GM21619 (cell line): ENCODE results near the gene CHST13.

Experiments used
- ATAC-seq: cut with Tn5 transposase; IDR thresholded peaks from one replicate; pipeline ENCODE4 v1.9.1; 2021; ENCODE audit not compliant: unreplicated experiment

The CHST13 gene

GRCh38 chr3:126540342-126540849 is 16.4 kb downstream of the CHST13 start:
- ATAC-seq, result no peak

DNA sequence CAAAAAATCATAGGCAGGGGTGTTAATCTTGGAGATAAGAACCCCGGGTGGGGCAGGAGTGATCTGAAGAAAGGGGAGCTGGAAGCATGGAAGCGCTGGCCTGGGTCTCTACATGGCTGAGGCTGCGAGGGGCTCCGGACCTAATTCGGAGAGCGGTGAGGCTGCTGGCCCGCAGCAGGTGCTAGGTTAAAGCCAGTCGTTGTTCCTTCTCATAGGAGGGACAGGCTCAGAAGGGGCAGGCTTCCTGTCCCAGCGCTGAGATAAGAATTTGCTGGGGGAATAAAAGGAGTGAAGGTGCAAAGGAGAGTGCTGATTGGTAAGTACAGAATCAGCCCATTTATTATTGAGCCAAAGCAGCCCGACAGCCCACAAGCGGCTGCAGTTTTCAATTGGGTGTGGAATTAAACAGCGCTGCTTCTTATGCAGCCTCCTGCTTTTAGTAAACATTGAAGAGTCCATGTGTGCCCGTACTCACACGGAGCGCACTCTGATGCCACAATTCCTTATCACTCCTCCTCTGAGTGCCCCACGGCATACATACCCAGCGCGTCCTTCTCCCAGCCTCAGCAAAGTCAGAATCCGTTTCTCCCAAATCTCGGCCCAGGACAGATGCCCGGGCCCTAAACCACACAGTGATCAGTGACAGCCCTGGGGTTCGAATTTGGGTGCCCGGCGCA is 17.1 kb downstream of the CHST13 start:
- no peak for ATAC-seq

GRCh38 chr3:126541628-126542339 is 17.8 kb downstream of the CHST13 start:
- ATAC-seq, result no peak

DNA sequence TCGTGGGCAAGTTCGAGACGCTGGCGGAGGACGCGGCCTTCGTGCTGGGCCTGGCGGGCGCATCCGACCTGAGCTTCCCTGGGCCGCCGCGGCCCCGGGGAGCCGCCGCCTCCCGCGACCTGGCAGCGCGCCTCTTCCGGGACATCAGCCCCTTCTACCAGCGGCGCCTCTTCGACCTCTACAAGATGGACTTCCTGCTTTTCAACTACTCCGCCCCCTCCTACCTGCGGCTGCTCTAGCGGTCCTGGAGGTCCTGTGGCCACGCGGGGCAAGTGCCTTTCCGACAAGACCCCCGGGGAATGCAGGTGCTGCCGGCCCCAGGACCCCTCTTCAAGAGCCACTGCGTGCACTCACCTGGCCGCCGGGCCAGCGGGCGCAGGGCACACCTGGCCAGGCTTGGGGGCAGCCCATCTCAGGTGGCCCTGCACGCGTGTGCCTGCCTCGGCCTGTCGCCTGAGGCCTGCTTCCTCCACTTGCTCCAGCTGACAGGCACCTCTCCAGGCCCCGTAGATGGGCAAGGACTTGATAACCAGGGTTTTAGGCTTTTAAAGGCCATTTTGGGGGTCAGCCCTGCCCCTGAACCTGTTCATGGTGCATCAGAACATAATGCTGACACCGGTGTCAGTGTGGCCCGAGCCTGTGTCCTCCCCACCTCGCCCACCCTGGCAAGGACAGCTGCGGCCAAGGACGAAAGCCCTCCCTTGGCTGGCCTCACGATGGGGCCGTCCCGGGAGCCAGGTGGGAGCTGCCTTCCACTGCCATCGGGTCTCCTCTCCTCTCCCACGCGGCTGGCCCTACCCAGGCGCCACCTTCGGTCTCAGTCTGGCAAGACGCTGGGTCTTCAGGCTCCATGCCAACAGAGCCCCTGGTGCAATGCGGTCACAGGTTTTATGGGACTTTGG is 18.6 kb downstream of the CHST13 start:
- ATAC-seq, result no peak

DNA sequence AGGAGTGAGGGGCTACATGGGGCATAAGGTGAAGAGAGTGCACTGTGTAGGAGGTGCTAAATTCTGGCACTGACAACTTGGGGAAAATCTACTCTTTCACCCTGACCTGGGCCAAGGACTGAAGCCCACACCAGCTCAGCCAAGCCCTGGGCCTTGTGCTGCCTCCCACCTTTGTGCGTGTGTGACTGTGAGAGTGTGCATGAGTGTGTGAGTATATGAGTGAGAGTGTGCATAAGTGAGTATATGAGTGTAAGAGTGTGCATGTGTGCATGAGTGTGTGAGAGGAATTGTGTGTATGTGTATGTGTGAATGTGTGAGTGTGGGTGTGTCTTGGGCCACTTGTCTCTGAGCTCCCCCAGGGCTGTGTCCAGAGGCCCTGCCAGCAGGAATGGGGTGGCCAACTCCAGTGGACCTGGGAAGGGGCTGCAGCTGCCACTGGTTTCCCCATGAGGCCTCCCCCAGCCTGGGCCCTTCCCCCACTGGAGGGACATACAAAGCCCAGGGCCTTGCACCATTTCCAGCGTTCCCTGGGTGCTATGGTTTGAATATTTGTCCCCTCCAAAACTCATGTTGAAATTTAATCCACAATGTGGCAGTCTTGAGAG is 19.6 kb downstream of the CHST13 start:
- no peak for ATAC-seq

DNA sequence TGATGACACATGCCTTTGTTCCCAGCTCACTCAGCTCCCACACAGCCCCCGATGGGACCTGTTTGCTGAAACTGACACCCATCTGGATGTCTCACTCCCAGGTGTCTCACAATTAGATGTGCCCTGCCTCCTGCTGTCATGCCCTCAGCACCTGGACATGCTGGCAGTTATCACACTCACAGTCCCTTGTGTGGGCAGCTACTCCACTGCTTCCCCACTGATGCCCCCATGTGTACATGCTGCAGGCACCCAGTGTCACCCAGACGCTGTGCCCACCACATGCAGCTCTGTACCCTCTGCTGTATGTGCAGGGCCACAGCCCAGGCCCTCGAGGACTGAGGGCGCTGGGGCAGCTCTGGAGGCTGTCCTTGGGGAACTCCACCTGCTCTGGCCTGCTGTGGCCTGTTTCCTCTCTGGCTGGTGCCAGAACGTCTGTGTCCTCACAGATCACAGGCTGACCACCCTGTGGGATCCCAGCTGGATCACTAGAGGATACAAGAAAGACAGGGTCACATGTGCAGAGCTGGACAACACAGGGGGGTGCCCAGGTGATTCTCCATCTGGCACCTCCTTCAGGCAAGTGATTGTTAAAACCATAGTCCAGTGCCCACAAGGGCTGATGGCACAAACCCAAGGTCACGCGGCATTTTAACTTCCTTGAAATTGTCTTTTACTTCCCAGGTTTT is 20.8 kb downstream of the CHST13 start:
- no peak for ATAC-seq

GRCh38 chr3:126545544-126545943 is 21.6 kb downstream of the CHST13 start:
- ATAC-seq, result no peak

DNA sequence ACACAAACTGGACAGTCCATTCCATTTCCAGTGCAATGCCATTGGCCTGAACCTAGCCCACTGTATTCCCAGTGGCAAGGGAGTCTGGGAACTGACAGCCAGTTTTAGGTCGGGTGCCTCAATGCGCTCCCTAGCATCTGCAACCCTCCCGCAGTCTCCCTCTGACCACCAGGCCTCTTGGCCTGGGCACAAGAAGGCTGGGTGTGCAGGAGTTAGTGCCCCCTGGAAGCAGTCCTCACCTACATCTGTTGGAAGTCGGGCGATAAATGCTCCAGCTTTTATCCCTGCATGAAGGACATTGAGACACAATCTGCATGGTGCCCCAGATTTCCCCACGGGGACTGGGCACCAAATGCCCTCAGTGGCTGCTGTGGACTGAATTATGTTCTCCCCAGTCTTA is 22.1 kb downstream of the CHST13 start:
- ATAC-seq, result no peak

DNA sequence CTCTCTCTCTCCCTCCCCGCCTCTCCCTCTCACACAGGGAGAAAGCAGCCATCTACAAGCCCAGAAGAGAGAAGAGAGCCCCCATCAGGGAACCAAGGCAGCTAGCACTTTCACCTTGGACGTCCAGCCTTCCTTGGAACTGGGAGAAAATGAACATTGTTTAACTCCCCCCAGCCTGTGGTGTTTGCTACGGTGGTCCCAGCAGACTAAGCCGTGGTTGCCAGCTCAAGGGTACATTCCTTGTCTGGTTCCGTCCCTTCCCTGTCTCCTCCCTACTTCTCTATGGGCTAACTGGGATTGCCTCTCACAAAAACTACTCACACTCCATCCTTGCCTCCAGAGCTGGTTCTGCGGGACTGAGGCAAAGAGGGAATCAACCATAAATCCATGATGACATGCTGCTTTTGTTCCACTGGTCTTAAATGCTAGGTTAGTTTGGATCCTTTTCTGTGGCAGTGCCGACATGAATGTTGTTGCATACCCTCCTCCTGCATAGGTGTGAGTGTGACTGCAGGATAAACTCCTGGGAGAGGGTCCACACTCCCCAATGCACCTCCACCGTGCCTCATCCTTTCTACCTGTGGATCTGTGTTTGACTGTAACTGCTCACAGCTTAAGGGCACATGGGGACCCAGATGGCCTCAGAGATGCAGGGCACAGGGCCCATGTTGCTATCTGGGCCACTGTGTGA is 22.7 kb downstream of the CHST13 start:
- ATAC-seq, result no peak

GRCh38 chr3:126547721-126548120 is 23.8 kb downstream of the CHST13 start:
- ATAC-seq, result no peak

- no peak for ATAC-seq
Observed at GRCh38 chr3:126548556-126549466, 24.9 kb downstream of the CHST13 start.

DNA sequence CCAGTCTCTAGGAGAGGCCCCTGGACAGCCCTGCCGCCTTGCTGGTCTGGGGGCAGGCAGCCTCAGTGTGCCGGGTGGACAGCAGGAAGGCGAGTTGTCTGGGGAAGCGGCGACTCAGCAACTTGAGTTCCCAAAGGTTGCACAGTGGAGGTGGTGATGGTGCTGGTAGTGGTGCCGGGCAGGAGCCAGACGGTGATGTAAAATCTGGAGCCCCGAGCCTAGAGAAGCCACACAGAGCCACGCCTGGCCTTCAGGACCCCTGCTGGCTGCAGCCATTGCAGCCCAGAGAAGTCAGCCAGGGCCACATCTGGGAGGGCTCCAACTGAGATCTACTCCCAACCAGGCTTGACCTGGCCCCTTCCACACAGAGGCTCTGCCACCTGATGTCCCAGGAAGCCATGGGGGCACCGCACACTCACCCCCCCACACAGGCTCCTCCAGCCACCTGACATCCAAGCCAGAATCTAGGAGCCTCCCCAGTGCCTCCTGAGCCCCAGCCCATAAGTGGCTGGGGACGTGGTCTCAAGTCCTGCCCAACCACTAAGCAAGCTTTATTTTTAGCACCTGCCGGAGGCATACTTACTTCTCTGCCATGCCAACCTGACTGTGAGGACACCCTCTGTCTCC is 26.0 kb downstream of the CHST13 start:
- ATAC-seq, result no peak

- ATAC-seq, result no peak
Observed at GRCh38 chr3:126550488-126551051, 26.6 kb downstream of the CHST13 start.

DNA sequence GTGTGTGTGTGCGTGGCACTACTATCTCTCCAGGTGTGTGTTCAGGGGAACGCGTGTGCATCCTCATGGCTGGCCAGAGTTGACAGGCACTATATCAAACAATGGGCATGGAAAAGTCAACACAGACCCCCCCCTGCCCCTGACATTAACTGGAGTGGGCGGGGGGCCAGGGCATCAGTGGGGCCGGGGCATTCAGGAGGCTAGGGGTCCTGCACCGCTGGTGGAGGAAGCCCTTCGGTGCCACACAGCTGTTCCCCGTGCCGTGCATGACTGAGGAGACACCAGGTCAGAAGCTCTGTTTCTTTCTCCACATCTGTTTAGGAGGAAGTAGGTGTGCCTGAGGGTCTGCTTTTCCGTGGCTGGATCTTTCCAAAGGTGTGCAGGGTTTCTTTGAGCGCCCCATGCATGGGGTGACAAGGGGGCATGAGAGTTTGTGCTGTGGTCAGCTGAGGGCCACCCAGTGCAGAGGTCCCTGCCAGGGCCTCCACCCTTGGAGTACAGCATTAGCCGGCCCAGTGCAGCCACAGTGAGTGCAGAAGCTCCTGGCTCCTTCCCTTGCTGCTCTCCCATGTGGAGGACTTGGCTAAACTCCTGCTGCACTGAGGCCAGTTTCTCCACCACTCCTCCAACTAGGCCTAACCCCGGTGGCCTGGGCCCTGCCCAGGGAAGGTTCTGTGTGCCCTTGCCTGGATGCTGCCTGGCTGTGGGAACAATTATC is 27.3 kb downstream of the CHST13 start:
- ATAC-seq, result no peak

DNA sequence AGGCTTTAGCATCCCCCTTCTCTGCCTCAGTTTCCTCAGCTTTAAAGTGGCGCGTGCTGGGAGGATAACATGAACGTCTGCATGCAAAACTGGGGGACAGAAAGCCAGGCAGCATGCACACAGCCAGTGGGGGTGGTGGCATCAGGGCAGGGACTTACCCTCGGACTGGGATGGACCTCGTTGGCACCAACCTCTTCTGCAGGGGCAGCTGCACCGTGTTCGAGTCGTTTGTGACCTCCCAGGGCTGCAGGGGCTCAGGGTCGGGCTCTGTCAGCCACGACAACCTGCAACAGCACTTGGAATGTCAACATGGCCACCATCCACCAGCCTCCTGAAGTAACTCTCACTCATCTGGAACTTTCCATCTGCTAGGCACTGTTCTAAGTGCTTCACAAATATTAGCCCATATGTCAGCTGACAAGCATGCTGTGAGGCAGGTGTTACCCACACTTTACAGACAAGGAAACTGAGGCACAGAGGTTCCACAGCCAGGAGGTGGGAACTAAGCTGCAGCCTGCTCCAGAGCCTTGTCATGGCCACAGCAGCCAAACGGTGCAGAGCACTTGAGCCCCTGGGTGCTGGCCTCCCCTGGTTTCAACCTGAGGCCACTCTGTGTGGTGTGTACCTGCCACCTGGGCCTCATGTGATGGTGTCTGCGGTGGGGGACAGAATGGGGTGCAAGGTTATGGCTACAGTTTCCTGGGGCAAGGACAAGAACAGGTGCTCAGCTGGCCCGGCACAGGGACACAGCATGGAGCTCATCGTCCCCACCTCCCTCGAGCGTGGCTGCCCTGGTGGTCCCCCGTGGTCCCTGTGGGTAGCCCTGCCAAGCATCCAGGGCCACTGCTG is 28.1 kb downstream of the CHST13 start:
- no peak for ATAC-seq

DNA sequence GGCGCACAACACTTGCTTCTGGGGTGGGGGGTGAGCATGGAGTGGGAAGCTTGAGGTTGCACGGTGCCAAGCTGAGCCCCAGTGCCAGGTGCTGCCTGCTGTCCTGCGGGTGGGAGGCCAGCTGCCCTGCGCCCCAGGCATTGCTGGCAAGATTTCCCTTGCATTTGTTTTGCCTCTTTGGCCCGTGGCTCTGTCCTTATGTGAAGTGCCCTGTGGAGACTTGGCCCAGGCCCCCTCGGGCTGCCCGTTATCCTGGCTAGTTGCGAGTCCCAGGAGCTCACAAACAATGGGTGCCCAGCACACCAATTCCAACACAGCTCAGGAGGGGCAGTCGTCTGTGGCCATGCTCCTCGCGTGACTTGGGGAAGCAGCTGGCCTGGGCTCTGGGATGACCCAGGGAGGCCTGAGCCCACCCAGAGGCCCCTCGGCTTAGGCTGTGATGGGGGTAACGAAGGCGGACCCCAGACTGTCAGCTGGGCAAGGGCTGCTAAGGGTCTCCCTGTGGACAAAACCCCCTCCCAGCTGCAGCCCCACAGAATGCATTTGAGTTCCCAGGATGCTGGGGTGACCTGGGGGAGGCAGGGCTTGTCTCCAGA is 28.8 kb downstream of the CHST13 start:
- no peak for ATAC-seq
